WTC11 (cell line): ENCODE results near the gene OR51F2. TPM values are rescaled to one million over a fixed set of nuclear protein-coding genes. Genes with fewer than 3 reads are reported as not detected.

Experiments
- ATAC-seq: fragments of 200-7000 bp; cut with Tn5 transposase; 2 replicates; pipeline ENCODE4 v1.10.0; 2021; ENCODE audit warnings: mild to moderate bottlenecking, moderate library complexity
- Bru-seq: library from RNA; stranded (reverse); fragments of 400-500 nt; gene quantifications from one replicate; lab custom pipeline; 2021; lab: Mats Ljungman, UMichigan
- CTCF ChIA-PET: fragments of 300-600 bp; sonication (Branson Sonifier 250); formaldehyde crosslinking; loops from one replicate; lab custom pipeline; 2021; ENCODE audit warnings: antibody characterized with exemption; lab: Charles Lee
- POLR2A ChIA-PET: fragments of 350-600 bp; sonication (Branson Sonifier 250); formaldehyde crosslinking; loops from one replicate; lab custom pipeline; 2021; ENCODE audit warnings: antibody characterized with exemption; lab: Charles Lee
- DNase-seq: peaks from one replicate; pipeline ENCODE4 v3.0.0; 2021; ENCODE audit warnings: low spot score
- H3K27ac Mint-ChIP-seq: 2 replicates; pipeline ENCODE4 v1.8.0; 2021; ENCODE audit warnings: mixed read lengths
- H3K27me3 Mint-ChIP-seq: 2 replicates; pipeline ENCODE4 v1.8.0; 2021; ENCODE audit warnings: low read depth, mild to moderate bottlenecking, moderate library complexity, mixed read lengths
- H3K36me3 Mint-ChIP-seq: 2 replicates; pipeline ENCODE4 v1.8.0; 2021; ENCODE audit warnings: mixed read lengths
- H3K4me1 Mint-ChIP-seq: 2 replicates; pipeline ENCODE4 v1.8.0; 2022; ENCODE audit warnings: mixed read lengths
- H3K4me3 Mint-ChIP-seq: 2 replicates; pipeline ENCODE4 v1.8.0; 2021; ENCODE audit warnings: mild to moderate bottlenecking, moderate library complexity, mixed read lengths
- H3K9me3 Mint-ChIP-seq: 2 replicates; pipeline ENCODE4 v1.8.0; 2021; ENCODE audit warnings: mixed read lengths
- CBFB ChIP-seq: sonication (generic); formaldehyde crosslinking; IDR thresholded peaks from 2 replicates; pipeline ENCODE4 v1.8.1; 2022; ENCODE audit warnings: mild to moderate bottlenecking, low read depth, missing genetic modification reagents
- GTF2I ChIP-seq: fragments of 250-450 bp; sonication (Bioruptor Pico); conservative IDR thresholded peaks from 2 replicates; pipeline ENCODE4 v1.4.0; 2021; ENCODE audit warnings: mild to moderate bottlenecking
- HMGA2 ChIP-seq: fragments of 250-450 bp; sonication (Bioruptor Pico); IDR thresholded peaks from 2 replicates; pipeline ENCODE4 v1.4.0; 2021; ENCODE audit warnings: mild to moderate bottlenecking, moderate library complexity
- NFE2L1 ChIP-seq: sonication (generic); formaldehyde crosslinking; IDR thresholded peaks from 2 replicates; pipeline ENCODE4 v1.8.1; 2023; ENCODE audit warnings: missing genetic modification reagents
- NR2C2 ChIP-seq: sonication (generic); formaldehyde crosslinking; IDR thresholded peaks from 2 replicates; pipeline ENCODE4 v1.8.0; 2022; ENCODE audit warnings: mild to moderate bottlenecking, missing genetic modification reagents
- SOX15 ChIP-seq: fragments of 250-450 bp; sonication (Bioruptor Pico); IDR thresholded peaks from 2 replicates; pipeline ENCODE4 v1.9.0; 2021; ENCODE audit warnings: mild to moderate bottlenecking
- TP53 ChIP-seq: sonication (generic); formaldehyde crosslinking; IDR thresholded peaks from 2 replicates; pipeline ENCODE4 v1.8.1; 2023; ENCODE audit warnings: mild to moderate bottlenecking, missing genetic modification reagents
- ZNF121 ChIP-seq: sonication (generic); formaldehyde crosslinking; IDR thresholded peaks from 2 replicates; pipeline ENCODE4 v1.8.0; 2023; ENCODE audit warnings: missing genetic modification reagents
- ZNF263 ChIP-seq: sonication (generic); formaldehyde crosslinking; IDR thresholded peaks from 2 replicates; pipeline ENCODE4 v1.8.1; 2022; ENCODE audit warnings: low read depth, mild to moderate bottlenecking, moderate library complexity, missing genetic modification reagents
- long read RNA-seq, 3 experiments: library from RNA in 1 of 3; library from capped mRNA in 1 of 3; library from polyadenylated mRNA in 1 of 3; unstranded in 2 of 3; stranded (forward) in 1 of 3; transcript quantifications; one replicate each; pipeline ENCODE4 v2.0.0, GENCODE V29; 2021
- total RNA-seq: library from RNA; stranded (reverse); gene quantifications from 3 replicates; pipeline ENCODE4 v1.2.3, GENCODE V29; 2021
- TF ChIP-seq, protein P1 (sequence below): fragments of 250-450 bp; sonication (Bioruptor Pico); IDR thresholded peaks from 2 replicates; pipeline ENCODE4 v1.9.0; 2021; ENCODE audit warnings: mild to moderate bottlenecking, borderline replicate concordance
- TF ChIP-seq, protein P2 (sequence below): sonication (generic); formaldehyde crosslinking; IDR thresholded peaks from 2 replicates; pipeline ENCODE4 v1.8.0; 2023; ENCODE audit warnings: missing genetic modification reagents
- TF ChIP-seq, protein P3 (sequence below): sonication (generic); formaldehyde crosslinking; IDR thresholded peaks from 2 replicates; pipeline ENCODE4 v1.8.0; 2022; ENCODE audit warnings: mild to moderate bottlenecking, missing genetic modification reagents
- TF ChIP-seq, protein P4 (sequence below): sonication (generic); formaldehyde crosslinking; IDR thresholded peaks from 2 replicates; pipeline ENCODE4 v1.8.1; 2022; ENCODE audit warnings: low read depth, missing genetic modification reagents, borderline replicate concordance
- TF ChIP-seq, protein P5 (sequence below): sonication (generic); formaldehyde crosslinking; IDR thresholded peaks from 2 replicates; pipeline ENCODE4 v1.8.0; 2023; ENCODE audit warnings: mild to moderate bottlenecking, missing genetic modification reagents
- TF ChIP-seq, protein P6 (sequence below): sonication (generic); formaldehyde crosslinking; IDR thresholded peaks from 2 replicates; pipeline ENCODE4 v1.8.0; 2022; ENCODE audit warnings: missing genetic modification reagents
- TF ChIP-seq, protein P7 (sequence below): sonication (generic); formaldehyde crosslinking; IDR thresholded peaks from 2 replicates; pipeline ENCODE4 v1.8.1; 2023; ENCODE audit warnings: mild to moderate bottlenecking, moderate library complexity, missing genetic modification reagents
- TF ChIP-seq, protein P8 (sequence below): sonication (generic); formaldehyde crosslinking; IDR thresholded peaks from 2 replicates; pipeline ENCODE4 v1.8.1; 2023; ENCODE audit warnings: mild to moderate bottlenecking, missing genetic modification reagents

OR51F2 gene, protein sequence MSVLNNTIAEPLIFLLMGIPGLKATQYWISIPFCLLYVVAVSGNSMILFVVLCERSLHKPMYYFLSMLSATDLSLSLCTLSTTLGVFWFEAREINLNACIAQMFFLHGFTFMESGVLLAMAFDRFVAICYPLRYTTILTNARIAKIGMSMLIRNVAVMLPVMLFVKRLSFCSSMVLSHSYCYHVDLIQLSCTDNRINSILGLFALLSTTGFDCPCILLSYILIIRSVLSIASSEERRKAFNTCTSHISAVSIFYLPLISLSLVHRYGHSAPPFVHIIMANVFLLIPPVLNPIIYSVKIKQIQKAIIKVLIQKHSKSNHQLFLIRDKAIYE
- total RNA-seq (not detected in 3 replicates), Bru-seq, nascent RNA (percentile 18 among the genes with signal in this experiment)
- long read RNA-seq, experiment 1, result 0 reads
- long read RNA-seq, experiment 2, result 0 reads
- long read RNA-seq, experiment 3, result 0 reads

DNA sequence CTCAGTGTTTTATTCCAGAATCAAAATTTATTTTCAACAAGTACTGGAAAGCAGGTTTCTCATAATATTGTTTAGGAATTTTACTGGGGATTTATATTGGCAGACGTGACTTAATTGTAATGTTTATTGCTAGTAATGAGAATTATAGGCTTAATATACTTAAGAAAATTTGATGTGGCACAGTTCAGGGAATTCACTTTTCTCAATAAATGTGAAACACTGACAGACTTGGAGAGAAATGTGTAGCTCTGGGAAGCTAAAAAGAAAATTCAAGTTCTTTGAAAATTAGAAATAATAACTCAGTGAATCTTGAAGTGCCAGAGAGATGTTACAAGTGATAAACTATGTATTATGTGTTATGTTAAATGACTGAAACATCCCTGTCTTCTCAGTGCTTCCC lies at the start of gene OR51F2:
OR51F2 (plus strand) TSS at position 301 of the 400 bp plus-strand sequence. CDS start 101 bp downstream, outside the sequence.
- DNase-seq (no peak), ATAC-seq (no peak)
- Mint-ChIP-seq H3K36me3 (no peaks in the 10 kb centered on the region), H3K27ac (no peak within 1 kb of the TSS), H3K4me3 (no peak within 1 kb of the TSS), H3K4me1 (peaks cover 6% of the 10 kb centered on the region; the same call in 1 of the 2 replicates), H3K27me3 (no peaks in the 10 kb centered on the region), H3K9me3 (no peaks in the 10 kb centered on the region)
- CTCF ChIA-PET, result no interaction called here
- POLR2A ChIA-PET, result no interaction called here
- TF ChIP-seq NR2C2 (CRISPR knock-in tag) (no peak), ZNF121 (CRISPR knock-in tag) (no peak), ZNF263 (CRISPR knock-in tag) (no peak), NFE2L1 (no peak), CBFB (no peak), SOX15 (CRISPR knock-in tag) (no peak), GTF2I (CRISPR knock-in tag) (no peak), HMGA2 (CRISPR knock-in tag) (no peak), TP53 (CRISPR knock-in tag) (no peak)
- TF ChIP-seq, protein P1, sequence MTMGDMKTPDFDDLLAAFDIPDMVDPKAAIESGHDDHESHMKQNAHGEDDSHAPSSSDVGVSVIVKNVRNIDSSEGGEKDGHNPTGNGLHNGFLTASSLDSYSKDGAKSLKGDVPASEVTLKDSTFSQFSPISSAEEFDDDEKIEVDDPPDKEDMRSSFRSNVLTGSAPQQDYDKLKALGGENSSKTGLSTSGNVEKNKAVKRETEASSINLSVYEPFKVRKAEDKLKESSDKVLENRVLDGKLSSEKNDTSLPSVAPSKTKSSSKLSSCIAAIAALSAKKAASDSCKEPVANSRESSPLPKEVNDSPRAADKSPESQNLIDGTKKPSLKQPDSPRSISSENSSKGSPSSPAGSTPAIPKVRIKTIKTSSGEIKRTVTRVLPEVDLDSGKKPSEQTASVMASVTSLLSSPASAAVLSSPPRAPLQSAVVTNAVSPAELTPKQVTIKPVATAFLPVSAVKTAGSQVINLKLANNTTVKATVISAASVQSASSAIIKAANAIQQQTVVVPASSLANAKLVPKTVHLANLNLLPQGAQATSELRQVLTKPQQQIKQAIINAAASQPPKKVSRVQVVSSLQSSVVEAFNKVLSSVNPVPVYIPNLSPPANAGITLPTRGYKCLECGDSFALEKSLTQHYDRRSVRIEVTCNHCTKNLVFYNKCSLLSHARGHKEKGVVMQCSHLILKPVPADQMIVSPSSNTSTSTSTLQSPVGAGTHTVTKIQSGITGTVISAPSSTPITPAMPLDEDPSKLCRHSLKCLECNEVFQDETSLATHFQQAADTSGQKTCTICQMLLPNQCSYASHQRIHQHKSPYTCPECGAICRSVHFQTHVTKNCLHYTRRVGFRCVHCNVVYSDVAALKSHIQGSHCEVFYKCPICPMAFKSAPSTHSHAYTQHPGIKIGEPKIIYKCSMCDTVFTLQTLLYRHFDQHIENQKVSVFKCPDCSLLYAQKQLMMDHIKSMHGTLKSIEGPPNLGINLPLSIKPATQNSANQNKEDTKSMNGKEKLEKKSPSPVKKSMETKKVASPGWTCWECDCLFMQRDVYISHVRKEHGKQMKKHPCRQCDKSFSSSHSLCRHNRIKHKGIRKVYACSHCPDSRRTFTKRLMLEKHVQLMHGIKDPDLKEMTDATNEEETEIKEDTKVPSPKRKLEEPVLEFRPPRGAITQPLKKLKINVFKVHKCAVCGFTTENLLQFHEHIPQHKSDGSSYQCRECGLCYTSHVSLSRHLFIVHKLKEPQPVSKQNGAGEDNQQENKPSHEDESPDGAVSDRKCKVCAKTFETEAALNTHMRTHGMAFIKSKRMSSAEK (CRISPR knock-in tag), result no peak
- TF ChIP-seq, protein P2, sequence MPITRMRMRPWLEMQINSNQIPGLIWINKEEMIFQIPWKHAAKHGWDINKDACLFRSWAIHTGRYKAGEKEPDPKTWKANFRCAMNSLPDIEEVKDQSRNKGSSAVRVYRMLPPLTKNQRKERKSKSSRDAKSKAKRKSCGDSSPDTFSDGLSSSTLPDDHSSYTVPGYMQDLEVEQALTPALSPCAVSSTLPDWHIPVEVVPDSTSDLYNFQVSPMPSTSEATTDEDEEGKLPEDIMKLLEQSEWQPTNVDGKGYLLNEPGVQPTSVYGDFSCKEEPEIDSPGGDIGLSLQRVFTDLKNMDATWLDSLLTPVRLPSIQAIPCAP (CRISPR knock-in tag), result no peak
- TF ChIP-seq, protein P3, sequence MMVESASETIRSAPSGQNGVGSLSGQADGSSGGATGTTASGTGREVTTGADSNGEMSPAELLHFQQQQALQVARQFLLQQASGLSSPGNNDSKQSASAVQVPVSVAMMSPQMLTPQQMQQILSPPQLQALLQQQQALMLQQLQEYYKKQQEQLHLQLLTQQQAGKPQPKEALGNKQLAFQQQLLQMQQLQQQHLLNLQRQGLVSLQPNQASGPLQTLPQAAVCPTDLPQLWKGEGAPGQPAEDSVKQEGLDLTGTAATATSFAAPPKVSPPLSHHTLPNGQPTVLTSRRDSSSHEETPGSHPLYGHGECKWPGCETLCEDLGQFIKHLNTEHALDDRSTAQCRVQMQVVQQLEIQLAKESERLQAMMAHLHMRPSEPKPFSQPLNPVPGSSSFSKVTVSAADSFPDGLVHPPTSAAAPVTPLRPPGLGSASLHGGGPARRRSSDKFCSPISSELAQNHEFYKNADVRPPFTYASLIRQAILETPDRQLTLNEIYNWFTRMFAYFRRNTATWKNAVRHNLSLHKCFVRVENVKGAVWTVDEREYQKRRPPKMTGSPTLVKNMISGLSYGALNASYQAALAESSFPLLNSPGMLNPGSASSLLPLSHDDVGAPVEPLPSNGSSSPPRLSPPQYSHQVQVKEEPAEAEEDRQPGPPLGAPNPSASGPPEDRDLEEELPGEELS (CRISPR knock-in tag), result no peak
- TF ChIP-seq, protein P4, sequence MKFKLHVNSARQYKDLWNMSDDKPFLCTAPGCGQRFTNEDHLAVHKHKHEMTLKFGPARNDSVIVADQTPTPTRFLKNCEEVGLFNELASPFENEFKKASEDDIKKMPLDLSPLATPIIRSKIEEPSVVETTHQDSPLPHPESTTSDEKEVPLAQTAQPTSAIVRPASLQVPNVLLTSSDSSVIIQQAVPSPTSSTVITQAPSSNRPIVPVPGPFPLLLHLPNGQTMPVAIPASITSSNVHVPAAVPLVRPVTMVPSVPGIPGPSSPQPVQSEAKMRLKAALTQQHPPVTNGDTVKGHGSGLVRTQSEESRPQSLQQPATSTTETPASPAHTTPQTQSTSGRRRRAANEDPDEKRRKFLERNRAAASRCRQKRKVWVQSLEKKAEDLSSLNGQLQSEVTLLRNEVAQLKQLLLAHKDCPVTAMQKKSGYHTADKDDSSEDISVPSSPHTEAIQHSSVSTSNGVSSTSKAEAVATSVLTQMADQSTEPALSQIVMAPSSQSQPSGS (CRISPR knock-in tag), result no peak
- TF ChIP-seq, protein P5, sequence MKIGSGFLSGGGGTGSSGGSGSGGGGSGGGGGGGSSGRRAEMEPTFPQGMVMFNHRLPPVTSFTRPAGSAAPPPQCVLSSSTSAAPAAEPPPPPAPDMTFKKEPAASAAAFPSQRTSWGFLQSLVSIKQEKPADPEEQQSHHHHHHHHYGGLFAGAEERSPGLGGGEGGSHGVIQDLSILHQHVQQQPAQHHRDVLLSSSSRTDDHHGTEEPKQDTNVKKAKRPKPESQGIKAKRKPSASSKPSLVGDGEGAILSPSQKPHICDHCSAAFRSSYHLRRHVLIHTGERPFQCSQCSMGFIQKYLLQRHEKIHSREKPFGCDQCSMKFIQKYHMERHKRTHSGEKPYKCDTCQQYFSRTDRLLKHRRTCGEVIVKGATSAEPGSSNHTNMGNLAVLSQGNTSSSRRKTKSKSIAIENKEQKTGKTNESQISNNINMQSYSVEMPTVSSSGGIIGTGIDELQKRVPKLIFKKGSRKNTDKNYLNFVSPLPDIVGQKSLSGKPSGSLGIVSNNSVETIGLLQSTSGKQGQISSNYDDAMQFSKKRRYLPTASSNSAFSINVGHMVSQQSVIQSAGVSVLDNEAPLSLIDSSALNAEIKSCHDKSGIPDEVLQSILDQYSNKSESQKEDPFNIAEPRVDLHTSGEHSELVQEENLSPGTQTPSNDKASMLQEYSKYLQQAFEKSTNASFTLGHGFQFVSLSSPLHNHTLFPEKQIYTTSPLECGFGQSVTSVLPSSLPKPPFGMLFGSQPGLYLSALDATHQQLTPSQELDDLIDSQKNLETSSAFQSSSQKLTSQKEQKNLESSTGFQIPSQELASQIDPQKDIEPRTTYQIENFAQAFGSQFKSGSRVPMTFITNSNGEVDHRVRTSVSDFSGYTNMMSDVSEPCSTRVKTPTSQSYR (CRISPR knock-in tag), result no peak
- TF ChIP-seq, protein P6, sequence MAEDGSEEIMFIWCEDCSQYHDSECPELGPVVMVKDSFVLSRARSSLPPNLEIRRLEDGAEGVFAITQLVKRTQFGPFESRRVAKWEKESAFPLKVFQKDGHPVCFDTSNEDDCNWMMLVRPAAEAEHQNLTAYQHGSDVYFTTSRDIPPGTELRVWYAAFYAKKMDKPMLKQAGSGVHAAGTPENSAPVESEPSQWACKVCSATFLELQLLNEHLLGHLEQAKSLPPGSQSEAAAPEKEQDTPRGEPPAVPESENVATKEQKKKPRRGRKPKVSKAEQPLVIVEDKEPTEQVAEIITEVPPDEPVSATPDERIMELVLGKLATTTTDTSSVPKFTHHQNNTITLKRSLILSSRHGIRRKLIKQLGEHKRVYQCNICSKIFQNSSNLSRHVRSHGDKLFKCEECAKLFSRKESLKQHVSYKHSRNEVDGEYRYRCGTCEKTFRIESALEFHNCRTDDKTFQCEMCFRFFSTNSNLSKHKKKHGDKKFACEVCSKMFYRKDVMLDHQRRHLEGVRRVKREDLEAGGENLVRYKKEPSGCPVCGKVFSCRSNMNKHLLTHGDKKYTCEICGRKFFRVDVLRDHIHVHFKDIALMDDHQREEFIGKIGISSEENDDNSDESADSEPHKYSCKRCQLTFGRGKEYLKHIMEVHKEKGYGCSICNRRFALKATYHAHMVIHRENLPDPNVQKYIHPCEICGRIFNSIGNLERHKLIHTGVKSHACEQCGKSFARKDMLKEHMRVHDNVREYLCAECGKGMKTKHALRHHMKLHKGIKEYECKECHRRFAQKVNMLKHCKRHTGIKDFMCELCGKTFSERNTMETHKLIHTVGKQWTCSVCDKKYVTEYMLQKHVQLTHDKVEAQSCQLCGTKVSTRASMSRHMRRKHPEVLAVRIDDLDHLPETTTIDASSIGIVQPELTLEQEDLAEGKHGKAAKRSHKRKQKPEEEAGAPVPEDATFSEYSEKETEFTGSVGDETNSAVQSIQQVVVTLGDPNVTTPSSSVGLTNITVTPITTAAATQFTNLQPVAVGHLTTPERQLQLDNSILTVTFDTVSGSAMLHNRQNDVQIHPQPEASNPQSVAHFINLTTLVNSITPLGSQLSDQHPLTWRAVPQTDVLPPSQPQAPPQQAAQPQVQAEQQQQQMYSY (CRISPR knock-in tag), result no peak
- TF ChIP-seq, protein P7, sequence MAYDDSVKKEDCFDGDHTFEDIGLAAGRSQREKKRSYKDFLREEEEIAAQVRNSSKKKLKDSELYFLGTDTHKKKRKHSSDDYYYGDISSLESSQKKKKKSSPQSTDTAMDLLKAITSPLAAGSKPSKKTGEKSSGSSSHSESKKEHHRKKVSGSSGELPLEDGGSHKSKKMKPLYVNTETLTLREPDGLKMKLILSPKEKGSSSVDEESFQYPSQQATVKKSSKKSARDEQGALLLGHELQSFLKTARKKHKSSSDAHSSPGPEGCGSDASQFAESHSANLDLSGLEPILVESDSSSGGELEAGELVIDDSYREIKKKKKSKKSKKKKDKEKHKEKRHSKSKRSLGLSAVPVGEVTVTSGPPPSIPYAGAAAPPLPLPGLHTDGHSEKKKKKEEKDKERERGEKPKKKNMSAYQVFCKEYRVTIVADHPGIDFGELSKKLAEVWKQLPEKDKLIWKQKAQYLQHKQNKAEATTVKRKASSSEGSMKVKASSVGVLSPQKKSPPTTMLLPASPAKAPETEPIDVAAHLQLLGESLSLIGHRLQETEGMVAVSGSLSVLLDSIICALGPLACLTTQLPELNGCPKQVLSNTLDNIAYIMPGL (CRISPR knock-in tag), result no peak
- TF ChIP-seq, protein P8, sequence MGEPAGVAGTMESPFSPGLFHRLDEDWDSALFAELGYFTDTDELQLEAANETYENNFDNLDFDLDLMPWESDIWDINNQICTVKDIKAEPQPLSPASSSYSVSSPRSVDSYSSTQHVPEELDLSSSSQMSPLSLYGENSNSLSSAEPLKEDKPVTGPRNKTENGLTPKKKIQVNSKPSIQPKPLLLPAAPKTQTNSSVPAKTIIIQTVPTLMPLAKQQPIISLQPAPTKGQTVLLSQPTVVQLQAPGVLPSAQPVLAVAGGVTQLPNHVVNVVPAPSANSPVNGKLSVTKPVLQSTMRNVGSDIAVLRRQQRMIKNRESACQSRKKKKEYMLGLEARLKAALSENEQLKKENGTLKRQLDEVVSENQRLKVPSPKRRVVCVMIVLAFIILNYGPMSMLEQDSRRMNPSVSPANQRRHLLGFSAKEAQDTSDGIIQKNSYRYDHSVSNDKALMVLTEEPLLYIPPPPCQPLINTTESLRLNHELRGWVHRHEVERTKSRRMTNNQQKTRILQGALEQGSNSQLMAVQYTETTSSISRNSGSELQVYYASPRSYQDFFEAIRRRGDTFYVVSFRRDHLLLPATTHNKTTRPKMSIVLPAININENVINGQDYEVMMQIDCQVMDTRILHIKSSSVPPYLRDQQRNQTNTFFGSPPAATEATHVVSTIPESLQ (CRISPR knock-in tag), result no peak
